PFSK-1 (cell line): ENCODE data around the gene RPTOR.

Experiments used
- FOXP2 ChIP-seq: optimal IDR thresholded peaks from 2 replicates; pipeline ENCODE3; 2011; ENCODE audit warnings: borderline replicate concordance, control low read depth, inconsistent platforms; ENCODE audit not compliant: insufficient read depth; ENCODE audit errors: extremely low read length, extremely low read depth
- POLR2AphosphoS5 ChIP-seq: IDR thresholded peaks from 2 replicates; pipeline ENCODE4 v1.6.1; 2012; ENCODE audit warnings: low read depth, mild to moderate bottlenecking, control low read depth, low read length, moderate library complexity
- SIN3A ChIP-seq: IDR thresholded peaks from 2 replicates; pipeline ENCODE4 v1.6.1; 2012; ENCODE audit warnings: mild to moderate bottlenecking, low read length, moderate library complexity, borderline replicate concordance; ENCODE audit not compliant: insufficient read depth
- TAF1 ChIP-seq: IDR thresholded peaks from 2 replicates; pipeline ENCODE4 v1.6.1; 2012; ENCODE audit warnings: low read length, control low read depth, borderline replicate concordance; ENCODE audit not compliant: insufficient read depth
- TF ChIP-seq, protein P1 (sequence below), 2 experiments: IDR thresholded peaks; 2 replicates each; pipeline versions ENCODE4 v1.6.1 to v1.8.0; 2011 to 2012; ENCODE audit warnings: low read depth in 2 of 2, low read length in 2 of 2, control low read depth in 1 of 2, inconsistent platforms in 1 of 2, mild to moderate bottlenecking in 1 of 2, moderate library complexity in 1 of 2; ENCODE audit not compliant: insufficient read depth in 1 of 2

The RPTOR gene

DNA sequence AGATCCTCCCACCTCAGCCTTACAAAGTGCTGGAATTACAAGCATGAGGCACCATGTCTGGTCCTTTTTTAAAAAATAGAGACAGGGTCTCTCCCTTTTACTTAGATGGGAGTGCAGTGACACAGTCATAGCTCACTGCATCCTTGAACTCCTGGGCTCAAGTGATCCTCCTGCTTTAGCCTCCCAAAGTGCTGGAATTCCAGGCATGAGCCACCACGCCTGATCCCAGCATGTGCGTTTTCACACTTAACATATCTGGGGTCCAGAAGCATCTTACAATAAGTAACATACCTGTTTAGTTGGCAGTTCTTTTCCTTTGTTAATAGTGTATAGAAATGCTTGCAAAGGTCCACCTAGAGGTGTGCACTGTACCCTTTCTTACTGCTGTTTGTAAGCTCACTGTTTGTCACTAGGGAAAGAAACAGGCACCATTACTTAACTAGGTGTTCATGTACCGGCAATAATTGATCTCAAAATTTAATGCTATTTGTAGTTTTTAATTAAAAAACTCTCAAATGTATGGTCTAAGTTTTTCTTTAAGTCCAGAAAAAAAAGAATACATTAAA lies 221.7 kb downstream of the RPTOR start:
- TF ChIP-seq TAF1: no peak
- TF ChIP-seq FOXP2: no peak
- TF ChIP-seq SIN3A: no peak
- TF ChIP-seq POLR2AphosphoS5: no peak
- TF ChIP-seq, protein P1, sequence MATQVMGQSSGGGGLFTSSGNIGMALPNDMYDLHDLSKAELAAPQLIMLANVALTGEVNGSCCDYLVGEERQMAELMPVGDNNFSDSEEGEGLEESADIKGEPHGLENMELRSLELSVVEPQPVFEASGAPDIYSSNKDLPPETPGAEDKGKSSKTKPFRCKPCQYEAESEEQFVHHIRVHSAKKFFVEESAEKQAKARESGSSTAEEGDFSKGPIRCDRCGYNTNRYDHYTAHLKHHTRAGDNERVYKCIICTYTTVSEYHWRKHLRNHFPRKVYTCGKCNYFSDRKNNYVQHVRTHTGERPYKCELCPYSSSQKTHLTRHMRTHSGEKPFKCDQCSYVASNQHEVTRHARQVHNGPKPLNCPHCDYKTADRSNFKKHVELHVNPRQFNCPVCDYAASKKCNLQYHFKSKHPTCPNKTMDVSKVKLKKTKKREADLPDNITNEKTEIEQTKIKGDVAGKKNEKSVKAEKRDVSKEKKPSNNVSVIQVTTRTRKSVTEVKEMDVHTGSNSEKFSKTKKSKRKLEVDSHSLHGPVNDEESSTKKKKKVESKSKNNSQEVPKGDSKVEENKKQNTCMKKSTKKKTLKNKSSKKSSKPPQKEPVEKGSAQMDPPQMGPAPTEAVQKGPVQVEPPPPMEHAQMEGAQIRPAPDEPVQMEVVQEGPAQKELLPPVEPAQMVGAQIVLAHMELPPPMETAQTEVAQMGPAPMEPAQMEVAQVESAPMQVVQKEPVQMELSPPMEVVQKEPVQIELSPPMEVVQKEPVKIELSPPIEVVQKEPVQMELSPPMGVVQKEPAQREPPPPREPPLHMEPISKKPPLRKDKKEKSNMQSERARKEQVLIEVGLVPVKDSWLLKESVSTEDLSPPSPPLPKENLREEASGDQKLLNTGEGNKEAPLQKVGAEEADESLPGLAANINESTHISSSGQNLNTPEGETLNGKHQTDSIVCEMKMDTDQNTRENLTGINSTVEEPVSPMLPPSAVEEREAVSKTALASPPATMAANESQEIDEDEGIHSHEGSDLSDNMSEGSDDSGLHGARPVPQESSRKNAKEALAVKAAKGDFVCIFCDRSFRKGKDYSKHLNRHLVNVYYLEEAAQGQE (IDR thresholded peaks at IDR 0.05; ENCODE audit: insufficient read depth in 1 of 2, low read depth in 2 of 2, low read length in 2 of 2): no peak

DNA sequence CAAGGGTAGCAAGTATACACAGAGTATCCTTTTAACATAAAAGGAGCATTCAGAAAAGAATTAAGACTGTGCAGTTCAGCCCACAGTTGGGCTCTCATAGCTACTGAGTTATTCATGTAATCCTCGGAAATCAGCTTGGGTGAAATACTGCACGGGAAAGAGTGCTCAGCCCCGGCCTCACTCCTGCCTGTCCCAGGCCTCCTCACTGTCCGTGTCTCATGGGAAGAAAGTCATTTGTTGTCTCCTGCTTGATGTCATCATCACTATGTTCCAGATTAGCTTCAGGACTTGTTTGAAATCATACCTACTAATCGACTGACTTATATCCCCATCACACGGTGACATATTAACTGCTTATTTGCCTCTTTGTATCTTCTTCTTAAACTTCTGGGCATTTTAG lies 223.8 kb downstream of the RPTOR start:
- TF ChIP-seq SIN3A (no peak), FOXP2 (no peak), POLR2AphosphoS5 (no peak), TAF1 (no peak)
- TF ChIP-seq, protein P1 (IDR thresholded peaks at IDR 0.05; ENCODE audit: insufficient read depth in 1 of 2, low read depth in 2 of 2, low read length in 2 of 2): no peak

DNA sequence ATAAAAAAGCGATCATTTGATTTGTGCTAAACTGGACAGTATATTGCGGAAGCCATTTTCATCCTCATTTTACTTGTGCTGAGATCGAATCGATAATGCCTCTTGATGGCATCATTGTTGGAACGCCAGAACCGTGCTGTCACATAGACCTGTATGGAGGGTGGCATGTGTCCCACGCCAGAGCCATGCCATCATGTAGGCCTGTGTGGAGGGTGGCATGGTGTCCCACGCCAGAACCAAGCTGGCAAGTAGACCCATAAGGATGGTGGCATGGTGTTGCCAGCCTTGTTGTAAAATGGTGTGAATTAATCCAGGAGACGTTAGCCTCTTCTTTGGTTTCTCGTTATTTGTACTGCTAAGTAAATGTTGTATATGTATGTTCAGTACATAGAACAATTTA lies 224.3 kb downstream of the RPTOR start:
- TF ChIP-seq FOXP2 (no peak), POLR2AphosphoS5 (no peak), TAF1 (no peak), SIN3A (no peak)
- TF ChIP-seq, protein P1 (IDR thresholded peaks at IDR 0.05; ENCODE audit: insufficient read depth in 1 of 2, low read depth in 2 of 2, low read length in 2 of 2): no peak

DNA sequence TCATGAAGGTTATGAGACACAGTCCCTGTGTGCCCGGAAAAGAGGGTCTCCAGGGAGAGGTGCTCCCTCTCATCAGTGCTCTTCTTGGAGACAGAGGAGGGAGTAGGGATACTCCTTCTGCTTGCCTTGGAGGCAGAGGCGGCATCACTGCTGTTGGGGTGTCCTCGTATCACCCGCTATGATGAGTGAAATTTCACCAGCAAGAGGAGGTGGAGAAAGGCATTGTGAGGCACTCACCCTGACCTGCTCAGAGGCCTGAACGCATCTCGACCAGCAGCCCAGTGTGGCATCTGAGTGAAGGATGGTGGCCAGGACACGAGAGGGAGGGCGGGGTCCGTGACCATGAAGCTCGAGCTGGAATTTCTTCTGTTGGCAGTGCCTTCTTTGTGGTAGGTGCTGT lies 224.9 kb downstream of the RPTOR start:
- TF ChIP-seq FOXP2 (no peak), SIN3A (no peak)
- TF ChIP-seq, protein P1 (IDR thresholded peaks at IDR 0.05; ENCODE audit: insufficient read depth in 1 of 2, low read depth in 2 of 2, low read length in 2 of 2): no peak

DNA sequence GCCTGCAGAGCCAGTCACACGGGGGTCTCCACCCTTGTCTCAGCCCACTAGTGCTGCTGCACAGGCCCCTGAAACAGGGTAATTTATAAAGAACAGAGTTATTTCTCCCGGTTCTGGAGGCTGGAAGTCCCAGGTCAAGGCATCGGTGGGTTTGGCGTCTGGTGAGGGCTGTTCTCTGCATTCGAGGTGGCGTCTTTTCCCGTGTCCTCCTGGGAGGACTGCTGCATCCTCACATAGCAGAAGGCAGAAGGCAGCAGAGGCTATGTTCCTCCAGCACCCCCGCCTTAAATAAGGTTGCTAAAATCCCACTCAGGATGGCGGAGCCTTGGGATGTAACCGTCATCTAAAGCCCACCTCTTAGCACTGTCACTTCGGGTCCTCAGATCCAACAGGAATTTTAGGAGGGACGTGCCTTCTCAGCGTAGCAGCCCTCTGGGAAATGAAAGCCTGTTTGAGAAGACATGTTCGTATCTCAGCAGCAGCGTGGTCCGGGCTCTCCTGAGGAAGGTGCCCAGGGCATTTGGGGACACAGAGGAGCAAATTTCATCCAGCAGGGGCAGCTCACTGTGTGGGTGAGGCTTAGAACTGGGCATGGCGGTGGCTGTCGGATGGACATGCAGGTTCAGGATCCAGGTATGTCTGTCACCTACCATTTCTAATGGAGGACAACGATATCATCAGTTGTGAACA lies 225.4 kb downstream of the RPTOR start:
- no peak for TF ChIP-seq SIN3A
- no peak for TF ChIP-seq FOXP2
- no peak for TF ChIP-seq POLR2AphosphoS5
- TF ChIP-seq, protein P1 (IDR thresholded peaks at IDR 0.05; ENCODE audit: insufficient read depth in 1 of 2, low read depth in 2 of 2, low read length in 2 of 2): no peak
- no peak for TF ChIP-seq TAF1
